Activated B cell treated with CpG ODN at 0.5 μM for 24 hours (primary cell): ENCODE data around the gene TMED4. TPM values are rescaled to one million over a fixed set of nuclear protein-coding genes. Genes with fewer than 3 reads are reported as not detected.

Experiments used
- ATAC-seq: fragments of 200-7000 bp; cut with Tn5 transposase; one replicate; pipeline ENCODE4 v1.10.0; 2021; ENCODE audit warnings: low read depth, mild to moderate bottlenecking, moderate library complexity
- CTCF ChIA-PET: fragments of 350-600 bp; sonication (Branson Sonifier 250); formaldehyde crosslinking; loops from one replicate; lab custom pipeline; 2021; ENCODE audit warnings: antibody characterized with exemption; lab: Charles Lee
- POLR2A ChIA-PET: fragments of 350-600 bp; sonication (Branson Sonifier 250); formaldehyde crosslinking; loops from one replicate; lab custom pipeline; 2021; ENCODE audit warnings: antibody characterized with exemption; lab: Charles Lee
- DNase-seq: peaks from one replicate; pipeline ENCODE4 v3.0.0; 2022
- H3K27ac Mint-ChIP-seq: one replicate; pipeline ENCODE4 v1.8.0; 2020; ENCODE audit warnings: mixed read lengths
- H3K27me3 Mint-ChIP-seq: one replicate; pipeline ENCODE4 v1.8.0; 2021; ENCODE audit warnings: mixed read lengths
- H3K36me3 Mint-ChIP-seq: one replicate; pipeline ENCODE4 v1.8.0; 2021; ENCODE audit warnings: low read depth, mixed read lengths
- H3K4me1 Mint-ChIP-seq: one replicate; pipeline ENCODE4 v1.8.0; 2021; ENCODE audit warnings: mixed read lengths
- H3K4me3 Mint-ChIP-seq: one replicate; pipeline ENCODE4 v1.8.0; 2020; ENCODE audit warnings: mild to moderate bottlenecking, mixed read lengths
- H3K9me3 Mint-ChIP-seq: one replicate; pipeline ENCODE4 v1.8.0; 2020; ENCODE audit warnings: mixed read lengths
- intact Hi-C: fragments of 100-400 bp; cut with micrococcal nuclease; formaldehyde crosslinking; loops from one replicate; pipeline ENCODE4 v1.15.1; 2024
- total RNA-seq: library from RNA; stranded (reverse); gene quantifications from 2 replicates; pipeline ENCODE4 v1.2.3, GENCODE V29; 2022
- TF ChIP-seq, protein P1 (sequence below): fragments of 200-600 bp; IDR thresholded peaks from one replicate; pipeline ENCODE4 v1.8.0; 2022; ENCODE audit warnings: antibody characterized with exemption, mild to moderate bottlenecking

Gene TMED4
- total RNA-seq, 1 donor from 2014 or later: 70.1 TPM

DNA sequence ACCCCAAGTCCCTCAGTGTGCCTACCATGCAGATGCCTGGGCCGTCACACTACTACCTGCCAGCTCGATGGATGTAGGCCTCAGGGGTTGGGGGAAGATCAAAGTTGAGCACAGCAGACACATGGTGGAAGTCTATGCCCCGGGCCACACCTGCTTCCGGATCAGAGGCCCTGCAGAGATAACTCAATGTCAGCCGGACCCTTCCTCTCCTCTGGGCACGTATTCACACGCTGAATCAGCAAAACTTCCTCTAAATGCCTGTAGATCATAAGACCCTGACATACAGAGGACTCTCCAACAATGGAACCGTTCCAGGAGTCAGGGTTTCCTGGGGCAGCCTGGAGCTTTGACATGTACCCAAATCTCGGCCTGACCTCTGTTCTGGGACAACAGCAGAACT is 12.1 kb downstream of the TMED4 start:
- DNase-seq (no peak), ATAC-seq (no peak)
- H3K9me3 Mint-ChIP-seq: no peaks in the 10 kb centered on the region
- TF ChIP-seq, protein P1, sequence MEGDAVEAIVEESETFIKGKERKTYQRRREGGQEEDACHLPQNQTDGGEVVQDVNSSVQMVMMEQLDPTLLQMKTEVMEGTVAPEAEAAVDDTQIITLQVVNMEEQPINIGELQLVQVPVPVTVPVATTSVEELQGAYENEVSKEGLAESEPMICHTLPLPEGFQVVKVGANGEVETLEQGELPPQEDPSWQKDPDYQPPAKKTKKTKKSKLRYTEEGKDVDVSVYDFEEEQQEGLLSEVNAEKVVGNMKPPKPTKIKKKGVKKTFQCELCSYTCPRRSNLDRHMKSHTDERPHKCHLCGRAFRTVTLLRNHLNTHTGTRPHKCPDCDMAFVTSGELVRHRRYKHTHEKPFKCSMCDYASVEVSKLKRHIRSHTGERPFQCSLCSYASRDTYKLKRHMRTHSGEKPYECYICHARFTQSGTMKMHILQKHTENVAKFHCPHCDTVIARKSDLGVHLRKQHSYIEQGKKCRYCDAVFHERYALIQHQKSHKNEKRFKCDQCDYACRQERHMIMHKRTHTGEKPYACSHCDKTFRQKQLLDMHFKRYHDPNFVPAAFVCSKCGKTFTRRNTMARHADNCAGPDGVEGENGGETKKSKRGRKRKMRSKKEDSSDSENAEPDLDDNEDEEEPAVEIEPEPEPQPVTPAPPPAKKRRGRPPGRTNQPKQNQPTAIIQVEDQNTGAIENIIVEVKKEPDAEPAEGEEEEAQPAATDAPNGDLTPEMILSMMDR: no peak
- H3K36me3 Mint-ChIP-seq: peaks cover 92% of the 10 kb centered on the region
- H3K4me1 Mint-ChIP-seq: peaks cover 30% of the 10 kb centered on the region
- CTCF ChIA-PET: no interaction called here
- no peaks in the 10 kb centered on the region for H3K27me3 Mint-ChIP-seq
- POLR2A ChIA-PET: interaction anchor here (1.8 to 3.1 kb wide), 2 partner anchors 12 to 278 kb away, joined by 5 to 10 read pairs; partner anchors contain the start of genes H2AZ2 and TMED4
- H3K27ac Mint-ChIP-seq: no peak overlapping the region
- no peak overlapping the region for H3K4me3 Mint-ChIP-seq
- intact Hi-C loops: loop anchor here (10.0 kb wide), 1 partner anchor 525 kb away; the partner anchor contains the start of gene DBNL

DNA sequence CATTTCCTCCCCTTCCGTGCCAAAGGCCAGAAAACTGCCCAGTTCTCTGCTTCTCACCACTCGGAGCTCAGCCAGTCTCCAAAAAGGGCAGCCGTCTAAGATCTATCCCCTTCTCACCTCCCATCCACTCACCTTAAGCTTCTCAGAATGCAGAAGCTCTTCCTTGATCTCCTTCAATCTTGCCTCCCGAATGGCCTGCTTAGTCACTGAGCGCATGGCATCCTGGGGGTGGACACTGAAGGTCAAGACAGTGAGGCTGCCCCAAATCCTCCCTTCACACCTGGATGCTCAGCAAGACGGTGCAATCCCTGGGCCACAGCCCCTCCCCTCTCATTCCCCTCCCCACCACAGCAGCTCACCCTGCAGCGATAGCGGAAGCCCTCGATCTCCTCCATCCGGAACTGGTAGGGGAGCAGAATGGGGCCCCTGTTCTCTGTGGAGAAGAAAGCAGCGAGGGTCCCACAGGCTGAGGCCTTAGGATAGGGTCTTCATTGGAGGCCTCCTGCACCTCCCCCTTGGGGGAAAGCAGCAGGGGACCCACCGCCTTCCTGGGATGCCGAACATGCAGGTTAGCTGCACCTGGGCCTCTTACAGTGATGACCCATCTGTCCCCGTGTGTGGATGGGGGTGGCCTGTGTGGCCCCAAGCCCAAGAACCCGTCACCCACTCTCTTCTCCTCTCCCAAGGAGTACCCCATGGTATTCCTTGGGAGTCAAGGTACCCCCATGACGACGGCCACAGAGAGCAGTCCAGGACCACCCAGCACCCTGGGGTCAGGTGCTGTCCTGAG is 13.1 kb downstream of the TMED4 start:
- POLR2A ChIA-PET: interaction anchor here (3.1 kb wide), 1 partner anchor 13 kb away, joined by 10 read pairs; the partner anchor contains the start of gene TMED4
- ATAC-seq (no peak), DNase-seq (no peak)
- no peak overlapping the region for H3K4me3 Mint-ChIP-seq
- H3K36me3 Mint-ChIP-seq: peaks cover 95% of the 10 kb centered on the region
- H3K4me1 Mint-ChIP-seq: peaks cover 20% of the 10 kb centered on the region
- CTCF ChIA-PET: no interaction called here
- no peaks in the 10 kb centered on the region for H3K9me3 Mint-ChIP-seq
- H3K27me3 Mint-ChIP-seq: no peaks in the 10 kb centered on the region
- intact Hi-C loops: no loop called here
- TF ChIP-seq, protein P1: no peak
- H3K27ac Mint-ChIP-seq: no peak overlapping the region

DNA sequence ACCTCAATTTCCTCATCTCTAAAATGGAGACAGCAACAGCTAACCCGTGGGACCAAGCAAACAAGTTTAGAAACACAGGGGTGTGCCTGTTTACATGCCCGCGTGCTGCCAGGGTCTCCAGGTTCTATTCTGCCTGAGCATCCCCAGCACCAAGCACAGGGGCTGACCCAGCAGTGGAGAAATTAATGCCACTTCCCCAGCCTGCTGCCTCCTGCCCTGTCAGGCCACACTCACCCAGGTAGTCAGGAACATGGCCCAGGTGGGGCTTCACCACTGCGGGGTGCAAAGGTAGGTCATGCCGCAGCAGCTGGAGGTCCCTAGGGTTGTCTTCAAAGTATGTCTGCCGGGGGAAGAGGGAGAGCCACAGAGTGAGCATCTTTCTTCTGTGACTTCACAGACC is 14.1 kb downstream of the TMED4 start:
- H3K27ac Mint-ChIP-seq: no peak overlapping the region
- peaks cover 10% of the 10 kb centered on the region for H3K4me1 Mint-ChIP-seq
- intact Hi-C loops: no loop called here
- POLR2A ChIA-PET: interaction anchor here (3.1 kb wide), 1 partner anchor 14 kb away, joined by 10 read pairs; the partner anchor contains the start of gene TMED4
- no peak for ATAC-seq
- TF ChIP-seq, protein P1: no peak
- no peaks in the 10 kb centered on the region for H3K9me3 Mint-ChIP-seq
- CTCF ChIA-PET: no interaction called here
- no peak overlapping the region for H3K4me3 Mint-ChIP-seq
- no peaks in the 10 kb centered on the region for H3K27me3 Mint-ChIP-seq
- no peak for DNase-seq
- peaks cover 92% of the 10 kb centered on the region for H3K36me3 Mint-ChIP-seq

DNA sequence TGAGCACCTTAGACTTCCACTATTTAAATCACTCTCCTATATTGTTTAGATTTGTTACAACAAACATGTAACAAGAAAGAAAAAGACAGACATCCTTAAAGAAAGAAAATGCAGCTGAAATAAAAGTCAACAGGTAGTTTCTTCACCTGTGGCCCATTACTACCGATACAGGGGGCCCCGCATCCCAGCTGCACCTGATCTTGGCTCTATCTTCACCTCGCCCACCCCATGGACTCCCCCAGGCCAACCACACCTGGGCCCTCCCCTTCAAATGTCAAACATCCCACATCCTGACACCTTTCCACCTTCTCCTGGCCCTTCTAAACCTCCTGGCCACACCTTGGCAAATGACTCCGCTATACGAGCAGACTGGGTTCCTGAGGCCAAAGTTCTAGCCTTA is 15.4 kb downstream of the TMED4 start:
- intact Hi-C loops: no loop called here
- Mint-ChIP-seq H3K27me3 (no peaks in the 10 kb centered on the region), H3K27ac (no peak overlapping the region), H3K4me1 (no peaks in the 10 kb centered on the region), H3K9me3 (no peaks in the 10 kb centered on the region), H3K36me3 (peaks cover 80% of the 10 kb centered on the region), H3K4me3 (no peak overlapping the region)
- TF ChIP-seq, protein P1: no peak
- CTCF ChIA-PET: interaction anchor here (1.3 to 3.1 kb wide), 4 partner anchors 15 to 326 kb away, joined by 4 to 23 read pairs (median 10); partner anchors contain the start of genes H2AZ2 and TMED4
- POLR2A ChIA-PET: no interaction called here
- DNase-seq (no peak), ATAC-seq (no peak)
